NCI-H1417 treated with DMSO at 0.1 percent for 48 hours (cell line): ENCODE data around the gene TCF21.

Experiments
- DNase-seq: peaks from one replicate; lab custom pipeline; 2025; lab: John Stamatoyannopoulos, UW

TCF21 gene

DNA sequence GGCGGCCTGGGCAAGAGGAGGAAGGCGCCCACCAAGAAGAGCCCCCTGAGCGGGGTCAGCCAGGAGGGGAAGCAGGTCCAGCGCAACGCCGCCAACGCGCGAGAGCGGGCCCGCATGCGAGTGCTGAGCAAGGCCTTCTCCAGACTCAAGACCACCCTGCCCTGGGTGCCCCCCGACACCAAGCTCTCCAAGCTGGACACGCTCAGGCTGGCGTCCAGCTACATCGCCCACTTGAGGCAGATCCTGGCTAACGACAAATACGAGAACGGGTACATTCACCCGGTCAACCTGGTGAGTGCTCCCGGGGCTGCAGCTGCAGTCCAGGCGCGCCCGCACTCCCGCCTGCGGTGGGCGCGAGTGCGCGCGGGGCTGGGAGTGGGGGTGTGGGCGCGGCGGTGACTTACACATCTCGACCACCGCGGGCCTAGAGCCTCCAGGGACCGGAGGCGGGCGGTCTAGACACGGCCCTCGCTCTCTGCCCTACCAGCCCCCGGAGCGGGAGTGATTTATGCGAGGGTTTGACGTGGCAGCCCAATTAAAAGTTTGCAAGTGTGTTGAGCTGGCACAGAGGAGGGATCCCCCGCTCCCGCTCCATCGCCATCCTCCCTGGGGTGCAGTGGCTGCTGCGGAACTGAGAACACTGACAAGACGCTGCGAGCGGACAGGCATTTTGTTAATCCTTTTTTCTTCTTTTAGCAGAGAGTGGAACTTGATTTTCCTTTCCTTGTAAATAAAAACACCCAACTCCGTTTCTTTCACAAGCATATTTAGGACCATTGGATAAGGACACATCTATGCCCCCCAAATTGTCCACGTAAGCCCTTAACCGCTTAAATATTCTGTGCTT lies 867 bp downstream of the TCF21 start:
- DNase-seq = no peak

DNA sequence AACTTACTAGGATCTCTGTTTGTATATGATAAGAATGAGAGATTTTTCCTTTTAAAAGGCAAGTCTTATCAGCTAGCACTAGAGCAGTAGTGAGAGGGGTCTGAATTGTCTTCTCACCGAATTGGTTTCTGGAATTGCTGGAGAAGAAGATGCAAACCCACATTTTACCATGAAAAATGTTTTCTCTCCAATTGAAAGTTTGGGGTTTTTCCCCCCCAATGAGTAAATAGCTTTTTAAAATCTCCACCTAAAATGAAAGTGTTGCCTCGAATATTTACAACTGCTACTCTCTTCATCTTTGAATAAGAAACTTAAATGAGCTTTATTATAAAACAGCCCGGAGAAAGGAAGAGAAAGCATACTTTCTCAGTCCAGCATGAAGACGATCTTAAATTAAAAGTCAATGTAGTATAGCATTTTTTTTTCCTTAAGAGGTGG lies 1.8 kb downstream of the TCF21 start:
- DNase-seq = no peak

- no peak for DNase-seq
These were observed 2.4 kb downstream of the TCF21 start for GRCh38 chr6:133891149-133891926.

- DNase-seq = no peak
These were observed 3.3 kb downstream of the TCF21 start for GRCh38 chr6:133891927-133892812.

DNA sequence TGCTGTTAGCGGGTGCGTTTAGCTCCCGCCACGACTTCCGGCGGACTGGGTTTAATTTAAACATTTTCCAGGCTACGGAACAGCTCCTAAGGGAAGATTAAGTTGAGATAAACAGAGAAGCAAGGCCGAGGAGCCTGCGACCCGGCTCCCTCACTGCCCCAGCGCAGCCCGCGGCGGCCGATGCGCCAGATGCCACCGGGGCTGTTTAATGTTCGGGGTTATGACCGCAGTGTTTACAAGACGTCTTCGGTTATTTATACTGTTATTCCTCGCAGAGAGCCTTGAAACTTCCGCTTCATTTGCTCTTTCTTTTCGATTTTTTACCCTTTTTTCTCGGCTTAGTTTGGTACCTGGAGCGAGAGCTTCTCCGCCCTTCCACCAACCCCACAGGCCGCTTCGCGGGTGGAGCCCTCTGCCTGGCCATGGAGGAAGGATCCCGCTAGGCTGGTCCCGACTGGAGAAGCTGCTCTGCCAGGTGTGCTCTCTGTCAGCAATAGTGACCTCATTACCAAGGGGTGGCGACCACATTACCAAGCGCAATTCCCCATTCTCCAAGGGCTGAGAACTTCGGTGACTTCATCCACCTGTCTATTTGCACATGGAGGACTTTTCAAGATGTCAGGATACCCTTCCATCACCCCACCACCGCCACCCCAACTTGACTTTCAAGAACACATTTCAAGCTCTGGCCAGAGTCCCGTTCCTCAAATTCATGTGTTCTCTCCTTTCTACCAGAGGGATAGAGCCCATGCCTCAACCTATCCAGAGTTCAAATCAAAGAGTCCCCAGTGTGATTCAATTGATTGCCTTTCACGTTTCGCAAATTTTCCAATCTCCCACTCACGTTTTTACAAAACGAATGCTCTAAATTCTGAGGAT lies 4.1 kb downstream of the TCF21 start:
- DNase-seq = no peak

- DNase-seq = no peak
These were observed 5.0 kb downstream of the TCF21 start for GRCh38 chr6:133893946-133894345.

DNA sequence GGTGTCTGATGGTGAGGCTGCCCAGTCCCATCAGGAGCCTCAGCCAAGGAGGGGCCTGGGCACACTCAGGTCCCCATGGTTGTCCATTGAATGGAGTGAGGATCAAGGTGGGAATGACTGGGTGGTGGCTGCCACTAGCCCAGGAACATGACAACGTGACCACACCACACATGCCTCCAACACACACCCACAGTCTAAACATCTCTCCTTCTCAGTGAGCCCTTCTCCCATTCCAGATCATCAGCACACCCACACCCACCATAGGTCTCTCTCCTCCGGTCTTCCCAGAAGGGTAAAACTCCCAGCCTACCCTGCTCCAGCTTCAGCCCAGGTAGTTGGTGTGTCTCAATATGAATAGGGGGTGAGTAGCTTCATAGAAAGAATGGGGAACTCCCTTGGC lies 5.5 kb downstream of the TCF21 start:
- no peak for DNase-seq

GRCh38 chr6:133894795-133895358 lies 6.0 kb downstream of the TCF21 start:
- no peak for DNase-seq

- no peak for DNase-seq
These were observed 6.8 kb downstream of the TCF21 start for GRCh38 chr6:133895573-133896343.

GRCh38 chr6:133896344-133896721 lies 7.4 kb downstream of the TCF21 start:
- DNase-seq = no peak

- no peak for DNase-seq
These were observed 9.3 kb downstream of the TCF21 start for GRCh38 chr6:133898263-133898662.

DNA sequence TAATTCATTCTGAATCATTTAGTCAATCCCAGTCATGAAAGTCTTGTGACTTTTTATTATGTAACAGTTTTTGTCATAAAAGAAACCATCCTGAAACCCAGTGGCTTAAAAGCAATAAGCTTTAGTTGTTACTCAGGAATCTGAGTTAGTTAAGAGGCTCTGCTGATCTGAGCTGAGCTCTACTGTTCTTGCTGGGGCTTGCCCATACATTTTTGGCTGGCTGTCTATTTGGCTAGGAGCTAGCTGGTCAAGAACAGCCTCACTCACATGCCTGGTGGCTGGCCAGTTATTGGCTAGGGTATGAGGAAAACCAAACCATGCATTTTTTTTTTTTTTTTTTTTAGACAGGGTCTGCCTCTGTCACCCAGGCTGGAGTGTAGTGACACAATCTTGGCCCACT lies 10.6 kb downstream of the TCF21 start:
- DNase-seq = no peak

GRCh38 chr6:133903855-133904254 lies 14.9 kb downstream of the TCF21 start:
- no peak for DNase-seq

- DNase-seq = no peak
These were observed 17.1 kb downstream of the TCF21 start for GRCh38 chr6:133906050-133906449.

DNA sequence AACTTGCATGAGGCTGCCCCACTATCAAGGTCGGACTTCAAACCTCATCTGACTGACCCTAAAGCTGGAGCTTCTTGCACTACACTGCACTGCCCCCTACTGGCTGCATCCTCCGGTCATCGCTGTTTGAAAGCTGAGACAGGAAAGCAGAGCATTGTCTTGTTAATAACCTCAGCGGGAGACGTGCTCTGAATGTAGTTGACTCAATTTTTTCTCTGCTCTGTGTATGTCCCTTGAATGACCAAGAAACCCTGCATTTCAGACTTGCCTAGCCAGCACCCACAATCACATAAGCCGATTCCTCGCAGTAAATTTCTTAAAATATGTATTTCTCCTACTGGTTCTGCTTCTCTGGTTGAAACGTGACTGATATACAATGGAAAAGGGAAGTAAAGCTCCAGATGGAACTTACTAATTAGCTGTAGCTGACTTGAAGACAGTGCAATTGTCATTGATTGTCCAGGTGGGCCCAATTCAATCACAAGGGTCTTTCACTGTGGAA lies 27.8 kb downstream of the TCF21 start:
- DNase-seq = peak; percentile 92

DNA sequence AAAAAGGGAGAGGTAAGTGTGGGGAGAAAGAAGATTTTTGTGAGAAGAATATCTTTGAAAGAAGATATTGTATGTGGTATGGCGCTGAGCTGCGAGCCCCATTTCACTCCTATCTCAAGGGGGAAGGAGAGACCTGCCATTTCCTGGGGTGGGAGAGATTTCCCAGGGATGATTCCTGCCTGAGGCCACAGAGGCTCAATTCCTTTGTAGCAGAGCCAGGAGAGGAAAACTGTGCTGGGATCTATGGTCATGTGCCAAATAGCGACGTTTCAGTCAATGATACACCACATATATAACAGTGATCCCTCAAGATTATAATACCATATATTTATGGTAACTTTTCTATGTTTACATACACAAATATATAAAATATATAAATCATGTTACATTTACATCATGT lies 28.9 kb downstream of the TCF21 start:
- no peak for DNase-seq

DNA sequence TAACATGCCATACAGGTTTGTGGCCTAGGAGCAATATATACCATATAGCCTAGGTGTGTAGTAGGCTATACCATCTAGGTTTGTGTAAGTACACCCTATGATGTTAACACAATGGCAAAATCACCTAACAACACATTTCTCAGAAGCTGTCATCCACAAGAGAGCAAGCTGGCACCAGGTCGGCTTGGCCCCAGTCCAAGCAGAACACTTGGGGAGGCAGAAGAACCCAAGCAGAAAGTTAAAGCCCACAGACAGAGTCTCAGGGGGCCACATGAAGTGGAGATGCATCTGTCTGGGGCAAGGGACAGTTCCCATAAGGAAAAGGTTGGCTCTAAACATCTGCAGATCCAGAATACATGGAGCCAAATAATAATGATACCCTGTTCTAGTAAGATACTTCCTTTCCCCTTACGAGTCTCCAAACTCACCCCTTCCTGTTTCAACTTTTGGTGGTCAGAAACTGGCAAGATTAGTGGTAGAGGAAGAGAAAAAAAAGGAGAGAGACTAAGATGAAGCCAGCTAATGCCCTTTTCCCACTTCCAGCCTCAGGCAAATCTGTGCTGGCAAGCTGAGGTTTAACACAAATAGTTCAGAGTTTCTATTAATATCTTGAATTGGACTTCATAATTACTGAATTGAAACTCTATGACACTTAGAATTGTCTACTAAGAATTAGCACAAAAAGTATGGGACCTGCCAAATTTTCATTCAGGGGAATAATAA lies 29.5 kb downstream of the TCF21 start:
- no peak for DNase-seq

GRCh38 chr6:133919362-133919761 lies 30.4 kb downstream of the TCF21 start:
- no peak for DNase-seq

DNA sequence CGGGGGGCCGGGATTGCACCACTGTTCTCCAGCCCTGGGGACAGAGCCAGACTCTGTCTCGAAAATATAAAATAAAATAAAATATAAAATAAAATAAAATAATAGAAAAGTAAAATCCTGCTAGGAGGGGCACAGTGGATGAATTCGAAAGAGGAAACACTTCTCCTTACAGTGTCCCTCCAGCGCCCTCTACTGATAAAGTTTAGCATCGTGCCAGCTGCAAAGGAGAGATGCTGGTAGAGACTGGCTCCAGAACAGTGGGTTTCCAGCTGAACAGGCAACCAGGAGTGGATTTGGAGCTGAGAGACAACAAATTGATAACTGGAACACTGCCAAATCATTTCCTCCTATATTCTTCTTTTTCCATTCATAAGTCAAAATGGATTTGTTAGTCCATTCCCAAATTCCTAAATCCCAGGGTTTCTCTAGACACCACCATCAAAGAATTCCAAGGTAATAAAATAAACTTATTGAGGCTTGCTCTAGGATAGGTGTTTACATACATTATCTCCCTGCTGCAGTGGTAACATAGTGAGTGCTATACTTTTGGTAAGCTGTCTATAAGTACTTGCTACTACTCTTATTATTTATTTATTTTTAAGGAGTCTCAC lies 32.4 kb downstream of the TCF21 start:
- peak; percentile 18 for DNase-seq
